ENCODE data around the gene CCSER1. TPM values are rescaled to one million over a fixed set of nuclear protein-coding genes. Genes with fewer than 3 reads are reported as not detected.

Gene CCSER1
- total and polyA plus RNA-seq, 2 experiments from 2014 or later = 5.2 to 23.4 TPM

GRCh38 chr4:91567594-91567993, 1440.4 kb downstream of the CCSER1 start:
- Histone ChIP-seq H3K4me3 (no peak overlapping the region), H3K4me1 (ENCODE audit: insufficient read depth) (no peaks in the 10 kb centered on the region), H4K20me1 (ENCODE audit: insufficient read depth, poor library complexity, severe bottlenecking) (no peaks in the 10 kb centered on the region), H3K27me3 (no peaks in the 10 kb centered on the region), H3K27ac (no peak overlapping the region), H3K79me2 (no peaks in the 10 kb centered on the region), H3K9me2 (replicated peaks; ENCODE audit: insufficient read depth) (no peaks in the 10 kb centered on the region), H3K4me2 (no peak overlapping the region), H3K36me3 (replicated peaks; ENCODE audit: insufficient read depth, low read depth) (no peaks in the 10 kb centered on the region), H2AFZ (no peak overlapping the region), H3K9me3 (ENCODE audit: low read depth) (no peaks in the 10 kb centered on the region)
- TF ChIP-seq EZH2 (IDR thresholded peaks at IDR 0.05; ENCODE audit: borderline replicate concordance) = no peak
- TF ChIP-seq CTCF (IDR thresholded peaks at IDR 0.05; ENCODE audit: poor library complexity) = no peak
- DNase-seq (ENCODE audit: low spot score) = no peak
- WGBS (ENCODE audit: low lambda C conversion rate, missing lambda C conversion rate) = 32% methylated on average over 1 of the region's 1 CpG

DNA sequence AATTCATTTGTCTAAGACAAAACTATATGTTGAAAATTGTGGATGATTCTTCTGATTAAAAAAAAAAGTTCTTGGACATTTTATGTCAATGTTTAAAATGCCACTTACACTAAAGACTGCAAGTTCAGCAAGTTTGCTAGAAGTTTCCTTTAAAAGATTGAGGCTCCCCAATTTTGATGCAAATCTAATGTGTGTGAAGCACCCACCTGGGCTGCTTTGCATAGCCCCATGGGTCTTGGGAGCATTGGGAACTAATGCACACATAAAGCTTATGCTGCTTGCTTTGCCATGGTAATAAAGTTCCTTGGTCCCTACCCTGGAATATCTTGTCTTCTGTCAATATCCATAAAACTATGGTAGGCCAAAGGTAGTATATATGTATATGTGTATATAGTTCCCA, 1450.7 kb downstream of the CCSER1 start:
- Histone ChIP-seq H4K20me1 (ENCODE audit: insufficient read depth, poor library complexity, severe bottlenecking) (no peaks in the 10 kb centered on the region), H3K36me3 (replicated peaks; ENCODE audit: insufficient read depth, low read depth) (no peaks in the 10 kb centered on the region), H3K9me3 (ENCODE audit: low read depth) (no peaks in the 10 kb centered on the region), H3K79me2 (no peaks in the 10 kb centered on the region), H3K27ac (no peak overlapping the region), H3K4me1 (ENCODE audit: insufficient read depth) (no peaks in the 10 kb centered on the region), H3K27me3 (no peaks in the 10 kb centered on the region), H3K9me2 (replicated peaks; ENCODE audit: insufficient read depth) (no peaks in the 10 kb centered on the region), H3K4me3 (no peak overlapping the region), H3K4me2 (no peak overlapping the region), H2AFZ (no peak overlapping the region)
- no peak for DNase-seq (ENCODE audit: low spot score)
- no peak for TF ChIP-seq EZH2 (IDR thresholded peaks at IDR 0.05; ENCODE audit: borderline replicate concordance)
- TF ChIP-seq CTCF (IDR thresholded peaks at IDR 0.05; ENCODE audit: poor library complexity) = no peak

DNA sequence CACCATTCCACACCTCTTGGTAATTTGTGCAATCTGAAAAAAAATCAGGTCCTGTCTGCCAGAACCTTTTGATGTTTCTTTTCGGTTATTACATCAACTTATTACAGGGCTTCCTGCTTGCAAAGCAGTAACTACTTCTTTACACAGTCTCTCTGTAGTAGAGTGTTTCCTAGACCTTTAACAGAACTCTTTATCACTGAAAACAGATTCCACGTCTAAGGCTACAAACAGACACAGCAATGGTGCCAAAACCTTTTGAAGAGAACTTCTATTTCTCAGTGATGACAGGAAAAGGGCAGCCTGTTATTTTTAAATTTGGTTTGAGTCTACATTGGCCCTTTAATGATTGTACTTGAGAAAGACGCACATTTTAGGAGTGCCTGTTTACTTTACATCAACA, 1463.1 kb downstream of the CCSER1 start:
- peaks cover 7% of the 10 kb centered on the region for H3K4me1 ChIP-seq (ENCODE audit: insufficient read depth)
- 57% methylated on average over 3 of the region's 3 CpGs for WGBS (ENCODE audit: low lambda C conversion rate, missing lambda C conversion rate)
- no peak for DNase-seq (ENCODE audit: low spot score)
- H3K27ac ChIP-seq = no peak overlapping the region
- H4K20me1 ChIP-seq (ENCODE audit: insufficient read depth, poor library complexity, severe bottlenecking) = no peaks in the 10 kb centered on the region
- peak overlapping the region; percentile 31 for H2AFZ ChIP-seq
- H3K27me3 ChIP-seq = no peaks in the 10 kb centered on the region
- no peaks in the 10 kb centered on the region for H3K79me2 ChIP-seq
- no peaks in the 10 kb centered on the region for H3K9me2 ChIP-seq (replicated peaks; ENCODE audit: insufficient read depth)
- H3K4me2 ChIP-seq = no peak overlapping the region
- no peaks in the 10 kb centered on the region for H3K9me3 ChIP-seq (ENCODE audit: low read depth)
- H3K4me3 ChIP-seq = no peak overlapping the region
- TF ChIP-seq EZH2phosphoT487 (IDR thresholded peaks at IDR 0.05; ENCODE audit: low read depth, severe bottlenecking, unreplicated experiment) (no peak), CTCF (IDR thresholded peaks at IDR 0.05; ENCODE audit: poor library complexity) (no peak), EZH2 (IDR thresholded peaks at IDR 0.05; ENCODE audit: borderline replicate concordance) (no peak)
- no peaks in the 10 kb centered on the region for H3K36me3 ChIP-seq (replicated peaks; ENCODE audit: insufficient read depth, low read depth)

GRCh38 chr4:91592125-91592524, 1464.9 kb downstream of the CCSER1 start:
- Histone ChIP-seq H3K27ac (no peak overlapping the region), H3K79me2 (no peaks in the 10 kb centered on the region)
- 87% methylated on average over 4 of the region's 4 CpGs for WGBS (ENCODE audit: low lambda C conversion rate, missing lambda C conversion rate)

More at GRCh38 chr4:91592125-91592524, 1464.9 kb downstream of the CCSER1 start:
- H3K4me1 ChIP-seq (ENCODE audit: insufficient read depth) = peaks cover 7% of the 10 kb centered on the region
- H3K9me3 ChIP-seq (ENCODE audit: low read depth) = no peaks in the 10 kb centered on the region
- no peak overlapping the region for H2AFZ ChIP-seq
- H3K36me3 ChIP-seq (replicated peaks; ENCODE audit: insufficient read depth, low read depth) = no peaks in the 10 kb centered on the region
- H3K27me3 ChIP-seq = no peaks in the 10 kb centered on the region
- no peak overlapping the region for H3K4me2 ChIP-seq
- H3K4me3 ChIP-seq = no peak overlapping the region
- no peak for DNase-seq (ENCODE audit: low spot score)
- H3K9me2 ChIP-seq (replicated peaks; ENCODE audit: insufficient read depth) = no peaks in the 10 kb centered on the region
- TF ChIP-seq CTCF (IDR thresholded peaks at IDR 0.05; ENCODE audit: poor library complexity) (no peak), EZH2 (IDR thresholded peaks at IDR 0.05; ENCODE audit: borderline replicate concordance) (no peak), EZH2phosphoT487 (IDR thresholded peaks at IDR 0.05; ENCODE audit: low read depth, severe bottlenecking, unreplicated experiment) (no peak)
- no peaks in the 10 kb centered on the region for H4K20me1 ChIP-seq (ENCODE audit: insufficient read depth, poor library complexity, severe bottlenecking)

All from hepatocyte (in vitro differentiated cells).